ENCODE results near the gene SLC22A16.

Gene SLC22A16

GRCh38 chr6:110399219-110400071 lies 77.0 kb downstream of the SLC22A16 start:
- no peaks in the 10 kb centered on the region for H3K79me2 ChIP-seq (ENCODE audit: insufficient read depth, low read length)
- no peak overlapping the region for H3K4me3 ChIP-seq (ENCODE audit: low read depth, low read length, poor library complexity, severe bottlenecking)
- no peak overlapping the region for H3K27ac ChIP-seq (ENCODE audit: low read depth, low read length, poor library complexity, severe bottlenecking)
- H3F3A ChIP-seq (ENCODE audit: insufficient read depth, low read length) = no peaks in the 10 kb centered on the region
- no peaks in the 10 kb centered on the region for H3K27me3 ChIP-seq (ENCODE audit: insufficient read depth, low read length)
- H4K20me1 ChIP-seq (ENCODE audit: insufficient read depth, low read length) = no peaks in the 10 kb centered on the region
- TF ChIP-seq, protein P1, sequence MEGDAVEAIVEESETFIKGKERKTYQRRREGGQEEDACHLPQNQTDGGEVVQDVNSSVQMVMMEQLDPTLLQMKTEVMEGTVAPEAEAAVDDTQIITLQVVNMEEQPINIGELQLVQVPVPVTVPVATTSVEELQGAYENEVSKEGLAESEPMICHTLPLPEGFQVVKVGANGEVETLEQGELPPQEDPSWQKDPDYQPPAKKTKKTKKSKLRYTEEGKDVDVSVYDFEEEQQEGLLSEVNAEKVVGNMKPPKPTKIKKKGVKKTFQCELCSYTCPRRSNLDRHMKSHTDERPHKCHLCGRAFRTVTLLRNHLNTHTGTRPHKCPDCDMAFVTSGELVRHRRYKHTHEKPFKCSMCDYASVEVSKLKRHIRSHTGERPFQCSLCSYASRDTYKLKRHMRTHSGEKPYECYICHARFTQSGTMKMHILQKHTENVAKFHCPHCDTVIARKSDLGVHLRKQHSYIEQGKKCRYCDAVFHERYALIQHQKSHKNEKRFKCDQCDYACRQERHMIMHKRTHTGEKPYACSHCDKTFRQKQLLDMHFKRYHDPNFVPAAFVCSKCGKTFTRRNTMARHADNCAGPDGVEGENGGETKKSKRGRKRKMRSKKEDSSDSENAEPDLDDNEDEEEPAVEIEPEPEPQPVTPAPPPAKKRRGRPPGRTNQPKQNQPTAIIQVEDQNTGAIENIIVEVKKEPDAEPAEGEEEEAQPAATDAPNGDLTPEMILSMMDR (IDR thresholded peaks at IDR 0.05; ENCODE audit: low read length) = no peak
- TF ChIP-seq EZH2 (IDR thresholded peaks at IDR 0.05; ENCODE audit: borderline replicate concordance, low read length) = no peak
- no peaks in the 10 kb centered on the region for H3K36me3 ChIP-seq (ENCODE audit: insufficient read depth, low read length)
- H2AFZ ChIP-seq (ENCODE audit: low read length) = no peak overlapping the region
- no peak overlapping the region for H3K9ac ChIP-seq (ENCODE audit: low read length)
- no peak overlapping the region for H3K4me2 ChIP-seq (ENCODE audit: low read length)
- H3K9me3 ChIP-seq (ENCODE audit: low read length) = no peaks in the 10 kb centered on the region
- H3K4me1 ChIP-seq (ENCODE audit: insufficient read depth, low read length, severe bottlenecking) = no peaks in the 10 kb centered on the region
- no peaks in the 10 kb centered on the region for H3K9me2 ChIP-seq (ENCODE audit: low read depth, low read length)

- Histone ChIP-seq H3K36me3 (ENCODE audit: insufficient read depth, low read length) (no peaks in the 10 kb centered on the region), H3K4me2 (ENCODE audit: low read length) (no peak overlapping the region), H2AFZ (ENCODE audit: low read length) (no peak overlapping the region), H3K9me2 (ENCODE audit: low read depth, low read length) (no peaks in the 10 kb centered on the region), H3K27ac (ENCODE audit: low read depth, low read length, poor library complexity, severe bottlenecking) (no peak overlapping the region), H3K9me3 (ENCODE audit: low read length) (no peaks in the 10 kb centered on the region), H3K9ac (ENCODE audit: low read length) (no peak overlapping the region), H3K79me2 (ENCODE audit: insufficient read depth, low read length) (no peaks in the 10 kb centered on the region), H3K4me1 (ENCODE audit: insufficient read depth, low read length, severe bottlenecking) (no peaks in the 10 kb centered on the region), H4K20me1 (ENCODE audit: insufficient read depth, low read length) (no peaks in the 10 kb centered on the region), H3F3A (ENCODE audit: insufficient read depth, low read length) (no peaks in the 10 kb centered on the region), H3K27me3 (ENCODE audit: insufficient read depth, low read length) (no peaks in the 10 kb centered on the region), H3K4me3 (ENCODE audit: low read depth, low read length, poor library complexity, severe bottlenecking) (no peak overlapping the region)
- TF ChIP-seq EZH2 (IDR thresholded peaks at IDR 0.05; ENCODE audit: borderline replicate concordance, low read length) = no peak
- TF ChIP-seq, protein P1 (IDR thresholded peaks at IDR 0.05; ENCODE audit: low read length) = no peak
Measured at GRCh38 chr6:110398778-110399177, 77.6 kb downstream of the SLC22A16 start.

DNA sequence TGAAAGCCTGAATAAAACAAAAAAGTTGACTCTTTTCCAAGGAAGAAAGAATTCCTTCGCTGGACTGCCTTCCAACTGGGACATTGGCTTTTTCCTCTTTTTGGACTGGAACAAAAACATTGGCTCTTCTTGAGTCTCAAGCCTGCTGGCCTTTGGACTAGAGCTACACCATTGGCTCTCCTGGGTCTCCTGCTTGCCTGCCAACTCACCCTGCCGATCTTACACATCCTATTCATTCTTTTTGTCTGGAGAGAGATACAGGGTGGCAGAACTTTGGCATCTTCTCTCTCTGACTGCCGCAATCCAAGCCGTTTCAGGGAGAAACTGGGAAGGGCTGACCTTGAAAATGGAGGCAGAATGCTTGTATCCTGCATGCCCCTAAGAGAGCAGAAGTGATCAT lies 81.2 kb downstream of the SLC22A16 start:
- Histone ChIP-seq H3K9me3 (ENCODE audit: low read length) (no peaks in the 10 kb centered on the region), H3K36me3 (ENCODE audit: insufficient read depth, low read length) (no peaks in the 10 kb centered on the region), H3K27me3 (ENCODE audit: insufficient read depth, low read length) (no peaks in the 10 kb centered on the region), H3K79me2 (ENCODE audit: insufficient read depth, low read length) (no peaks in the 10 kb centered on the region), H3K4me1 (ENCODE audit: insufficient read depth, low read length, severe bottlenecking) (no peaks in the 10 kb centered on the region), H4K20me1 (ENCODE audit: insufficient read depth, low read length) (no peaks in the 10 kb centered on the region), H3F3A (ENCODE audit: insufficient read depth, low read length) (no peaks in the 10 kb centered on the region), H3K4me3 (ENCODE audit: low read depth, low read length, poor library complexity, severe bottlenecking) (no peak overlapping the region), H3K9me2 (ENCODE audit: low read depth, low read length) (no peaks in the 10 kb centered on the region), H3K9ac (ENCODE audit: low read length) (no peak overlapping the region), H2AFZ (ENCODE audit: low read length) (no peak overlapping the region), H3K27ac (ENCODE audit: low read depth, low read length, poor library complexity, severe bottlenecking) (no peak overlapping the region), H3K4me2 (ENCODE audit: low read length) (no peak overlapping the region)
- no peak for TF ChIP-seq EZH2 (IDR thresholded peaks at IDR 0.05; ENCODE audit: borderline replicate concordance, low read length)
- TF ChIP-seq, protein P1 (IDR thresholded peaks at IDR 0.05; ENCODE audit: low read length) = no peak
